ENCODE results near the gene ORAI1. TPM values are rescaled to one million over a fixed set of nuclear protein-coding genes. Genes with fewer than 3 reads are reported as not detected.
"Not testable (repeated sequence)": the region's sequence is repeated elsewhere in the genome, so short reads cannot be mapped to it uniquely, and the experiment has no call there.

The ORAI1 gene
- total and polyA plus RNA-seq, 3 donors from 2014 or later: 30.3 to 70.7 (median 46.8) TPM

GRCh38 chr12:121628037-121628436 is 1.7 kb downstream of the ORAI1 start:
- Histone ChIP-seq H3K4me3 (peak overlapping the region; percentile 66 to 69), H3K9me3 (no peaks in the 10 kb centered on the region), H3K27me3 (no peaks in the 10 kb centered on the region), H3K36me3 (ENCODE audit: low read depth, missing control alignments) (no peaks in the 10 kb centered on the region), H3K4me1 (peaks cover 60% of the 10 kb centered on the region), H3K27ac (peak overlapping the region; percentile 80 to 93)
- whole genome bisulfite sequencing, 2 donors: 11 to 24% methylated on average over 6 to 8 of the region's 8 CpGs
- TF ChIP-seq, protein P1, sequence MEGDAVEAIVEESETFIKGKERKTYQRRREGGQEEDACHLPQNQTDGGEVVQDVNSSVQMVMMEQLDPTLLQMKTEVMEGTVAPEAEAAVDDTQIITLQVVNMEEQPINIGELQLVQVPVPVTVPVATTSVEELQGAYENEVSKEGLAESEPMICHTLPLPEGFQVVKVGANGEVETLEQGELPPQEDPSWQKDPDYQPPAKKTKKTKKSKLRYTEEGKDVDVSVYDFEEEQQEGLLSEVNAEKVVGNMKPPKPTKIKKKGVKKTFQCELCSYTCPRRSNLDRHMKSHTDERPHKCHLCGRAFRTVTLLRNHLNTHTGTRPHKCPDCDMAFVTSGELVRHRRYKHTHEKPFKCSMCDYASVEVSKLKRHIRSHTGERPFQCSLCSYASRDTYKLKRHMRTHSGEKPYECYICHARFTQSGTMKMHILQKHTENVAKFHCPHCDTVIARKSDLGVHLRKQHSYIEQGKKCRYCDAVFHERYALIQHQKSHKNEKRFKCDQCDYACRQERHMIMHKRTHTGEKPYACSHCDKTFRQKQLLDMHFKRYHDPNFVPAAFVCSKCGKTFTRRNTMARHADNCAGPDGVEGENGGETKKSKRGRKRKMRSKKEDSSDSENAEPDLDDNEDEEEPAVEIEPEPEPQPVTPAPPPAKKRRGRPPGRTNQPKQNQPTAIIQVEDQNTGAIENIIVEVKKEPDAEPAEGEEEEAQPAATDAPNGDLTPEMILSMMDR (IDR thresholded peaks at IDR 0.05): no peak
- TF ChIP-seq POLR2A (IDR thresholded peaks at IDR 0.05): no peak
- peak; percentile 90 for DNase-seq
- intact Hi-C loops (cut with DNase I; ENCODE audit: low total_unique reads): no loop called here

DNA sequence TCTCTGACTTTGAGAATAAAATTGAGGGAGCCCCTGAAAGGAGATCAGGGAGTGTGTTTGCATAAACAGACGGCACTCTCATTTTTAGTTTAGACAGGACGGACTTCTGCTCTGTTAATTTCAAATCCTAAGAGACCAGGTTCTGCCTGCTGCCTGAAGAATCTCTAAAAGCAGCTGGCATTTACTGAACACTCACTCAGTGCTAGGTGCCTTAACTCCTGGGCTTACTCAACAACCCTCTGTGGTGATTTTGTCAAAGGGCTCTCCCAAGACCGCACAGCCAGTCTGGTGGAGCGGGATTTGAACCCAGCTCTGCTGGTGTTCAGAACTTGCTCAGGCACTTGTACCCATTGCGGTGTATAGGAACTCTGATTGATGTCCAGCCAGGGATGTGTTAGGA is 2.2 kb downstream of the ORAI1 start:
- no peak for TF ChIP-seq POLR2A (IDR thresholded peaks at IDR 0.05)
- TF ChIP-seq, protein P1 (IDR thresholded peaks at IDR 0.05): no peak
- H3K4me3 ChIP-seq: peak overlapping the region in 1 of 2 donors; percentile 66
- no peak for DNase-seq
- peak overlapping the region; percentile 80 to 93 for H3K27ac ChIP-seq
- 55 to 69% methylated on average over 5 of the region's 5 CpGs for WGBS, 2 donors
- H3K36me3 ChIP-seq (ENCODE audit: low read depth, missing control alignments): no peaks in the 10 kb centered on the region
- H3K4me1 ChIP-seq: peaks cover 64% of the 10 kb centered on the region
- no peaks in the 10 kb centered on the region for H3K27me3 ChIP-seq
- intact Hi-C loops (cut with DNase I; ENCODE audit: low total_unique reads): no loop called here
- no peaks in the 10 kb centered on the region for H3K9me3 ChIP-seq

DNA sequence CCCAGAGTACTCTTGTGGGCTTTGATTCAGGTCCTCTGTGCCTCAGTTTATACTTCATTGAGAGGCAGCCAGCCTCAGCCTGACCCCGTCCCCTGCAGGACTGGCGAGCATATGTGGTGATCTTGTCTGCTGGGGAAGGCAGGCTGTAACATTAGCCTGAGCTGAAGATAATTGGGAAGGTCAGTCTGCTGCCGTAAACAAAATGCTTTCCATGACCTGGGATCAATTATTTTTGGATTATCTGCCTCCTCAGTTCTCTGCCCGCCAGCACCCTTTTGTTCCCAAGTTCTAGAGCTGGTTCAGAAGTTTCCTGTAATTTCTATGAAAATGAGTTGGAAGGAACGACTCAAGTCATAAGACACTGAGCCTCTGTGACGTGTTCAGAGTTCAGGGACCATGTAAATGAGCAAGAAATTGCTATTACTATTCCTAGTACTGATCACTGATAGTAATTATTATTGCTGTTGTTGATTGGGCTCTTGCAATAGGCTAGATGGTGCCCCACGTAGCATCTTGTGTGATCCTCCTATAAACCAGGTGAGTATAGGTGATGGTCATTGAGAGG is 4.5 kb downstream of the ORAI1 start:
- DNase-seq: peak; percentile 56
- 46 to 56% methylated on average over 7 of the region's 7 CpGs for WGBS, 2 donors
- H3K4me3 ChIP-seq: no peak overlapping the region
- H3K27me3 ChIP-seq: no peaks in the 10 kb centered on the region
- intact Hi-C loops (cut with DNase I; ENCODE audit: low total_unique reads): no loop called here
- no peak for TF ChIP-seq POLR2A (IDR thresholded peaks at IDR 0.05)
- TF ChIP-seq, protein P1 (IDR thresholded peaks at IDR 0.05): no peak
- H3K36me3 ChIP-seq (ENCODE audit: low read depth, missing control alignments): no peaks in the 10 kb centered on the region
- no peaks in the 10 kb centered on the region for H3K9me3 ChIP-seq
- peak overlapping the region; percentile 70 to 93 for H3K27ac ChIP-seq
- H3K4me1 ChIP-seq: peaks cover 62% of the 10 kb centered on the region

DNA sequence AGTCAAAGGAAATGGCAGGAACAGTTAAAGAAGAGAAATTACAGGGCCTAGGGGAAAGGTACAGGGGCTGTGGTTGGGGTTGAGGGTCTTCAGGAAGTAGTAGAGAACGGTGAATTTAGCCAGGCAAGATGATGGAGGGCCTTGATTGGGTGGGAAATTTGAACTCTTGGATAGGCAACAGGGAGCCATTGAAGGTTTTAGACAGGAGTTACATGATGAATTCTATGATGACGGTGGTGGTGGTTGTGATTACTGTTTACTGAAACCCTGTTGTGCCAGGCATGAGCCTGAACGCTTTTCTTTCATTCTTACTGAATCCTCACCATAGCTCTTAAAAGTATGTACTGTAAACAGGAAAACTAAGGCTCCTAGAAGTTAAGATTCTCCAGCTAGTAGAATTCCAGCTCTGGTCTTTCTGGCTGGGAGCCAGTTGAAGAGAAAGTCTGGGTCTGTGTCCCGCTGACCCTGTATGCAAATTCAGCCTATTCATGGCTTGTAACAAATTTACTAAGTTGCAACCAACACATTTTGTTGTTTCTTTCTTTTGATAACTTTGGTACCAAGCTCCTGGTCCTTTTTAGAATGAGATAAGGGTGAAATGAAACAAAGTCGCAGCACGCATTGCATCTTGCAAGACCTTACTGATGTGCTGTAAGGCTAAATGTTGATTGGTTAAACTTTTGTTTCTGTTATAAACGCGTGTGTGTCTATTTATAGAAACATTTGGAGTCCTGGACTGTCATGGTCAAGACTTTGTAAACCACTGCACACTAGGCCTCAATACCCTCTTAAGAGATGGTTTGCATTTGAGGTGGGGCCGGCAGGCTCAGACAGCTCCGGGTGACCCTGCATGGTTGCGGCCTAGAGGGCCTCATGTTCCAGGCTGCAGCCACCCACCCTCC is 6.0 kb downstream of the ORAI1 start:
- peaks cover 66% of the 10 kb centered on the region for H3K4me1 ChIP-seq
- intact Hi-C loops (cut with DNase I; ENCODE audit: low total_unique reads): no loop called here
- TF ChIP-seq, protein P1 (IDR thresholded peaks at IDR 0.05): no peak
- TF ChIP-seq POLR2A (IDR thresholded peaks at IDR 0.05): no peak
- 40 to 49% methylated on average over 8 to 11 of the region's 11 CpGs for WGBS, 2 donors
- H3K4me3 ChIP-seq: no peak overlapping the region
- H3K27ac ChIP-seq: peak overlapping the region; percentile 83 to 93
- DNase-seq: peak; percentile 83
- no peaks in the 10 kb centered on the region for H3K27me3 ChIP-seq
- H3K9me3 ChIP-seq: no peaks in the 10 kb centered on the region
- no peaks in the 10 kb centered on the region for H3K36me3 ChIP-seq (ENCODE audit: low read depth, missing control alignments)

DNA sequence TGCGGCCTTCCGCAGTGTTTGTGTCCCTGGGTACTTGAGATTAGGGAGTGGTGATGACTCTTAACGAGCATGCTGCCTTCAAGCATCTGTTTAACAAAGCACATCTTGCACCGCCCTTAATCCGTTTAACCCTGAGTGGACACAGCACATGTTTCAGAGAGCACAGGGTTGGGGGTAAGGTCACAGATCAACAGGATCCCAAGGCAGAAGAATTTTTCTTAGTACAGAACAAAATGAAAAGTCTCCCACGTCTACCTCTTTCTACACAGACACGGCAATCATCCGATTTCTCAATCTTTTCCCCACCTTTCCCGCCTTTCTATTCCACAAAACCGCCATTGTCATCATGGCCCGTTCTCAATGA is 7.5 kb downstream of the ORAI1 start:
- peaks cover 54% of the 10 kb centered on the region for H3K4me1 ChIP-seq
- H3K4me3 ChIP-seq; H3K27ac ChIP-seq; H3K9me3 ChIP-seq; intact Hi-C loops (cut with DNase I; ENCODE audit: low total_unique reads); H3K27me3 ChIP-seq; H3K36me3 ChIP-seq (ENCODE audit: low read depth, missing control alignments); DNase-seq: not testable (repeated sequence)
- WGBS, 2 donors: 67 to 84% methylated on average over 3 to 6 of the region's 11 CpGs

All from testis (tissue), 3 donors.